Uterus (tissue), 4 donors: ENCODE measurements around the gene ERBIN. TPM values are rescaled to one million over a fixed set of nuclear protein-coding genes. Genes with fewer than 3 reads are reported as not detected.
"Not testable (repeated sequence)": the region's sequence is repeated elsewhere in the genome, so short reads cannot be mapped to it uniquely, and the experiment has no call there.

Experiments
- DNase-seq, 2 donors: peaks; one replicate each; pipeline ENCODE4 v3.0.0-alpha.2; 2019 to 2020
- H3K27ac ChIP-seq, 2 donors: fragments of 200-600 bp; sonication (generic); 1 replicate in 1 of 2; 2 replicates in 1 of 2; pipeline ENCODE4 v1.5.1; 2016 to 2018
- H3K27me3 ChIP-seq, 2 donors: fragments of 200-600 bp; sonication (generic); one replicate each; pipeline ENCODE4 v1.5.1; 2018 to 2019; ENCODE audit warnings: control low read depth in 1 of 2
- H3K36me3 ChIP-seq, 2 donors: fragments of 200-600 bp; sonication (generic); one replicate each; pipeline ENCODE4 v1.5.1; 2019; ENCODE audit warnings: control low read depth in 1 of 2
- H3K4me1 ChIP-seq, 2 donors: fragments of 200-600 bp; sonication (generic); one replicate each; pipeline ENCODE4 v1.5.1; 2018 to 2019; ENCODE audit warnings: control low read depth in 1 of 2
- H3K4me3 ChIP-seq, 2 donors: fragments of 200-600 bp; sonication (generic); 1 replicate in 1 of 2; 2 replicates in 1 of 2; pipeline ENCODE4 v1.5.1; 2018 to 2019; ENCODE audit warnings: mild to moderate bottlenecking in 1 of 2
- H3K9me3 ChIP-seq, 2 donors: fragments of 200-600 bp; sonication (generic); one replicate each; pipeline ENCODE4 v1.5.1; 2019; ENCODE audit warnings: control low read depth in 1 of 2
- POLR2A ChIP-seq, 2 donors: fragments of 450-650 bp; IDR thresholded peaks; one replicate each; pipeline ENCODE4 v1.6.1; 2016; ENCODE audit warnings: antibody characterized with exemption in 2 of 2, mild to moderate bottlenecking in 1 of 2, moderate library complexity in 1 of 2
- intact Hi-C: fragments of 100-400 bp; cut with DNase I; formaldehyde crosslinking; loops from one replicate; pipeline ENCODE4 v1.15.1; 2023; ENCODE audit warnings: low total_unique reads
- total RNA-seq, 4 donors: library from RNA; depleted of rRNA in 3 of 4; stranded (reverse); fragments of >200 nt in 3 of 4; gene quantifications; one replicate each; pipeline versions ENCODE4 v1.1.0 to v1.2.4, GENCODE V29; 2014 to 2023
- TF ChIP-seq, protein P1 (sequence below), 4 experiments: fragments of 200-600 bp in 2 of 4; fragments of 450-650 bp in 2 of 4; sonication (generic) in 2 of 4; IDR thresholded peaks; one replicate each; pipeline ENCODE4 v1.5.1; 2016 to 2019; ENCODE audit warnings: antibody characterized with exemption in 4 of 4, mild to moderate bottlenecking in 2 of 4, moderate library complexity in 1 of 4
- donor health status: DM: yes; HTN: yes; CAD: no.

Gene ERBIN
- total RNA-seq, 4 donors from 2014 or later = 26.1 to 159 (median 81.8) TPM

- H3K27me3 ChIP-seq = no peaks in the 10 kb centered on the region
- H3K4me3 ChIP-seq = no peak overlapping the region
- intact Hi-C loops = no loop called here
- TF ChIP-seq POLR2A (IDR thresholded peaks at IDR 0.05) = no peak
- TF ChIP-seq, protein P1, sequence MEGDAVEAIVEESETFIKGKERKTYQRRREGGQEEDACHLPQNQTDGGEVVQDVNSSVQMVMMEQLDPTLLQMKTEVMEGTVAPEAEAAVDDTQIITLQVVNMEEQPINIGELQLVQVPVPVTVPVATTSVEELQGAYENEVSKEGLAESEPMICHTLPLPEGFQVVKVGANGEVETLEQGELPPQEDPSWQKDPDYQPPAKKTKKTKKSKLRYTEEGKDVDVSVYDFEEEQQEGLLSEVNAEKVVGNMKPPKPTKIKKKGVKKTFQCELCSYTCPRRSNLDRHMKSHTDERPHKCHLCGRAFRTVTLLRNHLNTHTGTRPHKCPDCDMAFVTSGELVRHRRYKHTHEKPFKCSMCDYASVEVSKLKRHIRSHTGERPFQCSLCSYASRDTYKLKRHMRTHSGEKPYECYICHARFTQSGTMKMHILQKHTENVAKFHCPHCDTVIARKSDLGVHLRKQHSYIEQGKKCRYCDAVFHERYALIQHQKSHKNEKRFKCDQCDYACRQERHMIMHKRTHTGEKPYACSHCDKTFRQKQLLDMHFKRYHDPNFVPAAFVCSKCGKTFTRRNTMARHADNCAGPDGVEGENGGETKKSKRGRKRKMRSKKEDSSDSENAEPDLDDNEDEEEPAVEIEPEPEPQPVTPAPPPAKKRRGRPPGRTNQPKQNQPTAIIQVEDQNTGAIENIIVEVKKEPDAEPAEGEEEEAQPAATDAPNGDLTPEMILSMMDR (IDR thresholded peaks at IDR 0.05) = no peak
- no peaks in the 10 kb centered on the region for H3K36me3 ChIP-seq
- no peaks in the 10 kb centered on the region for H3K9me3 ChIP-seq
- no peak overlapping the region for H3K27ac ChIP-seq
- H3K4me1 ChIP-seq = no peaks in the 10 kb centered on the region
- DNase-seq = no peak
Observed at GRCh38 chr5:66057239-66057638, 130.9 kb downstream of the ERBIN start.

- H3K36me3 ChIP-seq, H3K4me1 ChIP-seq, DNase-seq, intact Hi-C loops, H3K4me3 ChIP-seq, H3K9me3 ChIP-seq, H3K27ac ChIP-seq, H3K27me3 ChIP-seq: not testable (repeated sequence)
Observed at GRCh38 chr5:66061320-66061719, 134.9 kb downstream of the ERBIN start.

DNA sequence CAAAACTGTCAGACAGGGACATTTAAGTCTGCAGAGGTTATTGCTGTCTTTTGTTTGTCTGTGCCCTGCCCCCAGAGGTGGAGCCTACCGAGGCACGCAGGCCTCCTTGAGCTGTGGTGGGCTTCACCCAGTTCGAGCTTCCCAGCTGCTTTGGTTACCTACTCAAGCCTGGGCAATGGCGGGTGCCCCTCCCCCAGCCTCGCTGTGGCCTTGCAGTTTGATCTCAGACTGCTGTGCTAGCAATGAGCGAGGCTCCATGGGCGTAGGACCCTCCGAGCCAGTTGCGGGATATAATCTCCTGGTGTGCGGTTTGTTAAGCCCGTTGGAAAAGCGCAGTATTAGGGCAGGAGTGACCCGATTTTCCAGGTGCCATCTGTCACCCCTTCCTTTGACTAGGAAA, 136.7 kb downstream of the ERBIN start:
- H3K36me3 ChIP-seq, H3K27ac ChIP-seq, H3K9me3 ChIP-seq, H3K4me3 ChIP-seq, DNase-seq, H3K4me1 ChIP-seq, H3K27me3 ChIP-seq, intact Hi-C loops: not testable (repeated sequence)

GRCh38 chr5:66066826-66067225, 140.5 kb downstream of the ERBIN start:
- DNase-seq = no peak
- Histone ChIP-seq H3K9me3 (no peaks in the 10 kb centered on the region), H3K4me3 (no peak overlapping the region), H3K4me1 (no peaks in the 10 kb centered on the region), H3K27ac (no peak overlapping the region), H3K27me3 (no peaks in the 10 kb centered on the region), H3K36me3 (no peaks in the 10 kb centered on the region)
- intact Hi-C loops = no loop called here
- TF ChIP-seq, protein P1 (IDR thresholded peaks at IDR 0.05) = no peak
- TF ChIP-seq POLR2A (IDR thresholded peaks at IDR 0.05) = no peak

DNA sequence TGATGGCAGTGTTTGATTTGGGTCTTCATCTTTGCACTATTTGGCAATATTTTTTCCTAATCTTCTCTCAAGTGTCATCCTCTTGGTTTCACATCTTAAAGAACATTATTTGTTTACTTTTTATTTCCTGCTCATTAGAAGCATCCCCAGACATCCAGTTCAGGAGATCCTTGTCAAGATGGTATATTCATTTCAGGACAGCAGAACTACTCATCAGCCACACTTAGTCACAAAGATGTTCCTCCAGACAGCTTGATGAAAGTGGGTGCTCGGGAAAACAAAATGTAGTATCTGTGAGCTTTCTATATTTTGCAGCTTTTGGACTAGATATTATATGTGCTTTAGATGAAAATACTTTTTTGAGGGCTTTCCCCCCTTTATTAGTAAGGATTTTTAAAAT, 145.7 kb downstream of the ERBIN start:
- H3K27me3 ChIP-seq = no peaks in the 10 kb centered on the region
- H3K27ac ChIP-seq = no peak overlapping the region
- TF ChIP-seq, protein P1 (IDR thresholded peaks at IDR 0.05) = no peak
- no peak for TF ChIP-seq POLR2A (IDR thresholded peaks at IDR 0.05)

GRCh38 chr5:66074901-66075300, 148.5 kb downstream of the ERBIN start:
- H3K27me3 ChIP-seq = no peaks in the 10 kb centered on the region
- H3K9me3 ChIP-seq = no peaks in the 10 kb centered on the region
- H3K4me3 ChIP-seq = no peak overlapping the region
- no peak overlapping the region for H3K27ac ChIP-seq
- no peak for DNase-seq
- H3K4me1 ChIP-seq = no peaks in the 10 kb centered on the region
- TF ChIP-seq, protein P1 (IDR thresholded peaks at IDR 0.05) = no peak
- TF ChIP-seq POLR2A (IDR thresholded peaks at IDR 0.05) = no peak
- intact Hi-C loops = no loop called here
- H3K36me3 ChIP-seq = no peaks in the 10 kb centered on the region

More for the DNA sequence above, 145.7 kb downstream of the ERBIN start:
- Histone ChIP-seq H3K36me3 (no peaks in the 10 kb centered on the region), H3K9me3 (no peaks in the 10 kb centered on the region), H3K4me3 (no peak overlapping the region), H3K4me1 (no peaks in the 10 kb centered on the region)
- intact Hi-C loops = no loop called here
- DNase-seq = no peak
